ENCODE measurements around the gene ANKS3. TPM values are rescaled to one million over a fixed set of nuclear protein-coding genes. Genes with fewer than 3 reads are reported as not detected.
A peak's percentile ranks its signal among the peaks of the same experiment; 100 is the strongest.

ANKS3 gene
- total RNA-seq, 2 experiments from 2014 or later = 12.1 to 16.1 TPM

GRCh38 chr16:4698321-4699045 is 35.6 kb downstream of the ANKS3 start:
- H3K4me1 Mint-ChIP-seq = peaks cover 25% of the 10 kb centered on the region
- peaks cover 7% of the 10 kb centered on the region for H3K36me3 Mint-ChIP-seq
- no peak for DNase-seq
- H3K4me3 Mint-ChIP-seq = no peak overlapping the region
- H3K27me3 Mint-ChIP-seq = no peaks in the 10 kb centered on the region
- no peaks in the 10 kb centered on the region for H3K9me3 Mint-ChIP-seq
- H3K27ac Mint-ChIP-seq = no peak overlapping the region

- Mint-ChIP-seq H3K36me3 (peaks cover 7% of the 10 kb centered on the region), H3K4me3 (no peak overlapping the region), H3K27me3 (no peaks in the 10 kb centered on the region), H3K4me1 (peaks cover 25% of the 10 kb centered on the region), H3K27ac (no peak overlapping the region), H3K9me3 (no peaks in the 10 kb centered on the region)
- DNase-seq = no peak
These were observed 36.2 kb downstream of the ANKS3 start for GRCh38 chr16:4697848-4698291.

- Mint-ChIP-seq H3K27me3 (no peaks in the 10 kb centered on the region), H3K36me3 (peaks cover 7% of the 10 kb centered on the region), H3K9me3 (no peaks in the 10 kb centered on the region), H3K27ac (no peak overlapping the region), H3K4me3 (no peak overlapping the region), H3K4me1 (peaks cover 30% of the 10 kb centered on the region)
- DNase-seq = no peak
These were observed 36.9 kb downstream of the ANKS3 start for GRCh38 chr16:4696905-4697847.

DNA sequence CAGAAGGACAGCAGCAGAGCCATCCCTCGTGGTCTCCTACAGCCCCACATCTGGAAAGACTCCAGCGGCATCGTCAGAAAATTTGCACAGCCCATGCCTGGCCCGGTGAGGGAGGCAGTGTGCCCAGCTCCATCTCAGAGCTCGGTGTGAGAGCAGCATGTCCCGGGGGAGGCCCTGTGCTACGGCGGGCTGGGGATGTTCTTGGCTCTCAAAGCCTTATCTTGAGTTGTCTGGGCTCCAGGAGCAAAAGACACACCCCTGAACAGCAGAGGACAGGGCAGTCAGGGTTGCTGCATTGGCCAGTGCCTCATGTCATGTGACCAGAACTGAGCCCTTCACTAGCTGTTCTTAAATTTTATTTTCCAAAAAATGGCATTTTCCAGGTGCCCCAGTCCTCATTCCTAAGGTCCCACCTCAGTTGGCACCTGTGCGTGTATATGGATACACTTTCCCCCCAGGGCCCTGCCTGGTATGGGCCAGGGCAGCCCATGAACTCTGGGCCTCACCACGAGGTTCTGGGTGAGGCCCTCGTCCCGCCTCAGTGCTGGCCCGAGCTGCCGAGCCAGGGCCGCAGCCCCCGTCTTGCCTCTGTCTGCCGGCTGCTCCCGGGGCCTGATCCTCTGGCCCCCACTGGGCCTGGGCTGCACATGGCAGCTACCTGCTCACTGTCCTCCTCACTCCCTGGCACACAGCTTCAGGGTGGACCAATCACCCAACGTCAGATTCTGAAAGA is 37.7 kb downstream of the ANKS3 start:
- no peak for DNase-seq
- Mint-ChIP-seq H3K4me3 (no peak overlapping the region), H3K27ac (no peak overlapping the region), H3K27me3 (no peaks in the 10 kb centered on the region), H3K36me3 (peaks cover 7% of the 10 kb centered on the region), H3K4me1 (peaks cover 30% of the 10 kb centered on the region), H3K9me3 (no peaks in the 10 kb centered on the region)

GRCh38 chr16:4695473-4696171 is 38.4 kb downstream of the ANKS3 start:
- Mint-ChIP-seq H3K9me3 (no peaks in the 10 kb centered on the region), H3K27me3 (no peaks in the 10 kb centered on the region), H3K4me1 (peaks cover 28% of the 10 kb centered on the region), H3K27ac (peak overlapping the region; percentile 48), H3K4me3 (peak overlapping the region; percentile 75), H3K36me3 (peaks cover 7% of the 10 kb centered on the region)
- no peak for DNase-seq

- H3K9me3 Mint-ChIP-seq = no peaks in the 10 kb centered on the region
- peak overlapping the region; percentile 75 for H3K4me3 Mint-ChIP-seq
- peaks cover 22% of the 10 kb centered on the region for H3K4me1 Mint-ChIP-seq
- peaks cover 6% of the 10 kb centered on the region for H3K36me3 Mint-ChIP-seq
- no peak for DNase-seq
- peak overlapping the region; percentile 68 for H3K27ac Mint-ChIP-seq
- no peaks in the 10 kb centered on the region for H3K27me3 Mint-ChIP-seq
These were observed 39.2 kb downstream of the ANKS3 start for GRCh38 chr16:4694642-4695451.

- no peaks in the 10 kb centered on the region for H3K27me3 Mint-ChIP-seq
- H3K9me3 Mint-ChIP-seq = no peaks in the 10 kb centered on the region
- peaks cover 17% of the 10 kb centered on the region for H3K4me1 Mint-ChIP-seq
- H3K36me3 Mint-ChIP-seq = no peaks in the 10 kb centered on the region
- H3K27ac Mint-ChIP-seq = peak overlapping the region; percentile 68
- H3K4me3 Mint-ChIP-seq = peak overlapping the region; percentile 75
- peak; percentile 41 for DNase-seq
These were observed 40.0 kb downstream of the ANKS3 start for GRCh38 chr16:4693956-4694641.

DNA sequence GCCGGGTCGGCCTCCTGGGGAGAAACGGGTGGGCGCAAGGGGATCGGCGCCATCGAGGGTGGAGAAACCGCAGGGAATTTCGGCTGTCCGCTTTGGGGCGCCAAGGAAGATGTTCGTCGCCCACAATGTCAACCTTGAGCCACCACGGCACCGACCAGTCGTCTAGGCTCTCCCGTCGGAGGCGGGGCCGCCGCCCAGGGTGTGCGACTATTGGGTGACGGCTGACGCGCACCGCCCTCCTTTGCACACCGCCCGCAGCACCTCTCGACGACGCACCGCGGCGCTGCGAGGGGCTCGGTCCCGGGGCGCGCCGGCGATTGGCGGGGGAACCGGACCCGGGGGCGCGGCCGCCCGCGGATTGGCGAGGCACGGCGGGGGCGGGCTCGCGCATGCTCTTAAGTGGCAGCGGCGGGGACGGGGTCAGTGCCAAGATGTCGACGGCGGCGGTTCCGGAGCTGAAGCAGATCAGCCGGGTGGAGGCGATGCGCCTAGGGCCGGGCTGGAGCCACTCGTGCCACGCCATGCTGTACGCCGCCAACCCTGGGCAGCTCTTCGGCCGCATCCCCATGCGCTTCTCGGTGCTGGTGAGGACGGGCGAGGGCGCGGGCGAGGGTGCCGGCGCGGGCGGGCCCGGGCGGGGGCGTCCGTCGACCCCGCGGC is 40.6 kb downstream of the ANKS3 start, which contains the start of gene NUDT16L1:
Gene NUDT16L1, plus strand, starts transcription at position 267 of the 660 bp plus-strand sequence. Its CDS starts 165 bp downstream, at position 432.
- Mint-ChIP-seq H3K27me3 (no peaks in the 10 kb centered on the region), H3K27ac (peak within 1 kb of the TSS; percentile 78), H3K4me3 (peak within 1 kb of the TSS; percentile 82), H3K4me1 (peaks cover 17% of the 10 kb centered on the region), H3K36me3 (no peaks in the 10 kb centered on the region), H3K9me3 (no peaks in the 10 kb centered on the region)
- DNase-seq = peak; percentile 100

- Mint-ChIP-seq H3K27ac (peak overlapping the region; percentile 78), H3K36me3 (no peaks in the 10 kb centered on the region), H3K4me1 (peaks cover 17% of the 10 kb centered on the region), H3K27me3 (no peaks in the 10 kb centered on the region), H3K4me3 (peak overlapping the region; percentile 77), H3K9me3 (no peaks in the 10 kb centered on the region)
- DNase-seq = no peak
These were observed 41.4 kb downstream of the ANKS3 start for GRCh38 chr16:4692460-4693295.

DNA sequence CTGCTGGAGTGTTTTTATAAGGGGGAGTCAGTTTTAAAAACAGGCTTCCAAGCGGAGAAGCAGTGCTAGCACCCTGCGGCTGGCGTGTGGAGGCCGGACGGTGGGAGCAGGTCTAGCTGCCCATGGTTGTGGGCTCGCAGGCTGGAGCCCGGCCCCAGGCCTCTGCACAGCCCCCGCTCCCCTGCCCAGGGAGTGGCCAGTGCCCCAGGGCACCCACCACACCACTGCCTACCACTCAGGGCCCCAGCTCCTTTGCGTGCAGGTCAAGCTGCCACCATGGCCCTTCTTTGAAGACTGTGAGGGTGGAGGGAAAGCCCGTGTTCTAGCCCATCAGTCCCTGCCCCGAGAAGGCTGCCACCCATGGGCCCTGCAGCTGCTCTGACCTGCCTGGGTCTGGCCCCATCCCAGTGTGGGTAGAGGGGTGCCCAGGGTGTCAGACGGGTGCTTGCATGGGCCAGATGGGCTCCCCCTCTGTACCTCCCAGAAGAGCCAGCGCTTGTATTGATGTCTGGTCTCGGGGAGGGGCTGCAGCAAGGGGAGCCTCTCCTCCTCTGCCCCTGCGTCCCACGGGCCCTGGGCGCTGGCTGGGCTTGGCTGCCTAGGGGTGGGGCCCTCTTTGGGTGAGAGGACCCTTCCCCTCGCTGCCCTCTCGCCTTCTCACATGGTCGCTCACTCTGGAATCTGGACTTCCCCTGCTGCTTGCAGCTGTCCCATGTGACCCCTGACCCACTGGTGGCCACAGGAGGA is 42.2 kb downstream of the ANKS3 start:
- peaks cover 17% of the 10 kb centered on the region for H3K4me1 Mint-ChIP-seq
- H3K27ac Mint-ChIP-seq = no peak overlapping the region
- no peak for DNase-seq
- H3K36me3 Mint-ChIP-seq = no peaks in the 10 kb centered on the region
- H3K4me3 Mint-ChIP-seq = peak overlapping the region; percentile 42
- no peaks in the 10 kb centered on the region for H3K27me3 Mint-ChIP-seq
- H3K9me3 Mint-ChIP-seq = no peaks in the 10 kb centered on the region

GRCh38 chr16:4690946-4691665 is 43.0 kb downstream of the ANKS3 start:
- no peaks in the 10 kb centered on the region for H3K36me3 Mint-ChIP-seq
- no peaks in the 10 kb centered on the region for H3K27me3 Mint-ChIP-seq
- peaks cover 17% of the 10 kb centered on the region for H3K4me1 Mint-ChIP-seq
- DNase-seq = no peak
- H3K9me3 Mint-ChIP-seq = no peaks in the 10 kb centered on the region
- peak overlapping the region; percentile 23 for H3K27ac Mint-ChIP-seq
- no peak overlapping the region for H3K4me3 Mint-ChIP-seq
